ENCODE results near the gene CHMP6.

DNA sequence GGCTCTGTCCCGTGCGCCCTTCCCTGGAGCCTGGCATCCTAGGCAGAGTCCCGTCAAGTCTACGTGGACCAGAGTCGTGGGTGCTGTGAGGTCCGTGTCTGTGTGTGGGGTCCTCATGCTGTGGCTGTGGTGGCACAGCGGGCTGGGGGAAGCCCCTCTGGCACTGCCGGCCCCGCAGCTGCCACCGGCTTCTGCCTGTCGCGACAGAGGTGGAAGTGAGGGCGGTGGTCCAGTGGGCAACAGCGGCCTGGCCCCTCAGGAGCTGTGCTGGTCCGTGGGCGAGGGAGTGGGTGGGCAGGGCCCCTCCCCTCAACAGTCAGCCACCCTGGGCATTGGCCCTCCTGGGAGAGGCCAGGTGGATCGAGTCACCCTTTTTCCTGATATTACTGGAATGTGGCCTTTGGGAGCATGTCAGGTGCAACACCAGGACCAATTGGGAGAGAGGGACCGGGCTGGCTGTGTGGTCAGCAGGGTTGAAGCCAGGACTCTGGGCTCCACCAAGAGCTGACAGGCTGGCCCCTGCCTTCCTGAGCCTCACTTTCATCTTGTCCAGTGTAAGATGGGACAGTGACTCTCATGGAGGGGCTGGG is 55.2 kb downstream of the CHMP6 start:
- TF ChIP-seq EP300 (IDR thresholded peaks at IDR 0.05) (no peak), POLR2A (IDR thresholded peaks at IDR 0.05) (no peak), POLR2AphosphoS5 (IDR thresholded peaks at IDR 0.05) (no peak)
- TF ChIP-seq, protein P1, sequence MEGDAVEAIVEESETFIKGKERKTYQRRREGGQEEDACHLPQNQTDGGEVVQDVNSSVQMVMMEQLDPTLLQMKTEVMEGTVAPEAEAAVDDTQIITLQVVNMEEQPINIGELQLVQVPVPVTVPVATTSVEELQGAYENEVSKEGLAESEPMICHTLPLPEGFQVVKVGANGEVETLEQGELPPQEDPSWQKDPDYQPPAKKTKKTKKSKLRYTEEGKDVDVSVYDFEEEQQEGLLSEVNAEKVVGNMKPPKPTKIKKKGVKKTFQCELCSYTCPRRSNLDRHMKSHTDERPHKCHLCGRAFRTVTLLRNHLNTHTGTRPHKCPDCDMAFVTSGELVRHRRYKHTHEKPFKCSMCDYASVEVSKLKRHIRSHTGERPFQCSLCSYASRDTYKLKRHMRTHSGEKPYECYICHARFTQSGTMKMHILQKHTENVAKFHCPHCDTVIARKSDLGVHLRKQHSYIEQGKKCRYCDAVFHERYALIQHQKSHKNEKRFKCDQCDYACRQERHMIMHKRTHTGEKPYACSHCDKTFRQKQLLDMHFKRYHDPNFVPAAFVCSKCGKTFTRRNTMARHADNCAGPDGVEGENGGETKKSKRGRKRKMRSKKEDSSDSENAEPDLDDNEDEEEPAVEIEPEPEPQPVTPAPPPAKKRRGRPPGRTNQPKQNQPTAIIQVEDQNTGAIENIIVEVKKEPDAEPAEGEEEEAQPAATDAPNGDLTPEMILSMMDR (IDR thresholded peaks at IDR 0.05), result no peak
